Vagina (tissue), 2 donors: Measurements from ENCODE around the gene PSPC1.

ENCODE experiments used
- POLR2A ChIP-seq, 2 donors: fragments of 450-650 bp; IDR thresholded peaks; one replicate each; pipeline ENCODE4 v1.6.1; 2017; ENCODE audit warnings: antibody characterized with exemption in 2 of 2, mild to moderate bottlenecking in 2 of 2, moderate library complexity in 2 of 2
- POLR2AphosphoS5 ChIP-seq, 2 donors: sonication (generic); formaldehyde crosslinking; IDR thresholded peaks; one replicate each; pipeline ENCODE4 v1.9.0; 2017; ENCODE audit warnings: antibody characterized with exemption in 2 of 2, mild to moderate bottlenecking in 2 of 2, low read depth in 1 of 2; ENCODE audit not compliant: insufficient read depth in 1 of 2
- TF ChIP-seq, protein P1 (sequence below), 3 experiments: fragments of 450-650 bp in 2 of 3; fragments of 200-600 bp in 1 of 3; sonication (generic) in 1 of 3; IDR thresholded peaks; one replicate each; pipeline ENCODE4 v1.5.1; 2017 to 2019; ENCODE audit warnings: antibody characterized with exemption in 3 of 3, mild to moderate bottlenecking in 2 of 3, moderate library complexity in 2 of 3

DNA sequence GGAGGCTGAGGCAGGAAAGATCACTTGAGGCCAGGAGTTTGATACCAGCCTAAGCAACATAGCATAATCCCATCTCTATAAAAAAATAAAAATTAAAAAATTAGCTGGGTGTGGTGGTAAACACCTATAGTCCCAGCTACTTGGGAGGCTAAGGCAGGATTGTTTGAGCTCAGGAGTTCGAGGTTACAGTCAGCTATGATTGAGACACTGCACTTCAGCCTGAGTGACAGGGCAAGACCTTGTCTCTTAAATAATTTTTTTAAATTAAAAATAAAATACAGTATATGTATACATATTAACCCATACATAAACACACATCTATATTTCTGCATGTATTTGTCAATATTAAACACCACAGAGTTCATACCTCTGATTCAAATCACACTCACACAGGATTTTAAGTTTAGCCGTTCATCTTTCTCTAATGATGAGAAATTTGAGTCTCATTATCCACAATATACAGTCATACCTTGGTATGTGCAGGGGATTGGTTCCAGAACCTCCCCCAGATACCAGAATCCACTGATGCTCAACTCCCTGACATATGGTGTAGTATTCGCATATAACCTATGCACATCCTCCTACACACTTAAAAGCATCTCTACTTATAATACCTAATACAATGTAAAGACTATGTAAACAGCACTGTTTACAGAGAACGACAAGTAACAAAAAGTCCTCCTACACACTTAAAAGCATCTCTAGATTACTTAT lies 44.7 kb downstream of the PSPC1 start:
- TF ChIP-seq, protein P1, sequence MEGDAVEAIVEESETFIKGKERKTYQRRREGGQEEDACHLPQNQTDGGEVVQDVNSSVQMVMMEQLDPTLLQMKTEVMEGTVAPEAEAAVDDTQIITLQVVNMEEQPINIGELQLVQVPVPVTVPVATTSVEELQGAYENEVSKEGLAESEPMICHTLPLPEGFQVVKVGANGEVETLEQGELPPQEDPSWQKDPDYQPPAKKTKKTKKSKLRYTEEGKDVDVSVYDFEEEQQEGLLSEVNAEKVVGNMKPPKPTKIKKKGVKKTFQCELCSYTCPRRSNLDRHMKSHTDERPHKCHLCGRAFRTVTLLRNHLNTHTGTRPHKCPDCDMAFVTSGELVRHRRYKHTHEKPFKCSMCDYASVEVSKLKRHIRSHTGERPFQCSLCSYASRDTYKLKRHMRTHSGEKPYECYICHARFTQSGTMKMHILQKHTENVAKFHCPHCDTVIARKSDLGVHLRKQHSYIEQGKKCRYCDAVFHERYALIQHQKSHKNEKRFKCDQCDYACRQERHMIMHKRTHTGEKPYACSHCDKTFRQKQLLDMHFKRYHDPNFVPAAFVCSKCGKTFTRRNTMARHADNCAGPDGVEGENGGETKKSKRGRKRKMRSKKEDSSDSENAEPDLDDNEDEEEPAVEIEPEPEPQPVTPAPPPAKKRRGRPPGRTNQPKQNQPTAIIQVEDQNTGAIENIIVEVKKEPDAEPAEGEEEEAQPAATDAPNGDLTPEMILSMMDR (IDR thresholded peaks at IDR 0.05) = no peak
- no peak for TF ChIP-seq POLR2A (IDR thresholded peaks at IDR 0.05)
- TF ChIP-seq POLR2AphosphoS5 (IDR thresholded peaks at IDR 0.05; ENCODE audit: insufficient read depth in 1 of 2, low read depth in 1 of 2) = no peak
